ENCODE measurements around the gene MYO7A.

The MYO7A gene

GRCh38 chr11:77163271-77163670 lies 35.2 kb downstream of the MYO7A start:
- no peak overlapping the region for H3K4me2 ChIP-seq (ENCODE audit: low read depth, low read length)
- H3K9me3 ChIP-seq (replicated peaks; ENCODE audit: insufficient read depth, low read length) = no peaks in the 10 kb centered on the region
- no peaks in the 10 kb centered on the region for H3K4me1 ChIP-seq (ENCODE audit: low read length)
- H3K27ac ChIP-seq (ENCODE audit: low read length) = no peak overlapping the region
- TF ChIP-seq CTCF (IDR thresholded peaks at IDR 0.05; ENCODE audit: low read length) (no peak), EZH2phosphoT487 (IDR thresholded peaks at IDR 0.05; ENCODE audit: low read length) (no peak), EZH2 (optimal IDR thresholded peaks at IDR 0.05; ENCODE audit: low read depth, low read length) (no peak)
- DNase-seq = no peak
- H3K27me3 ChIP-seq (replicated peaks; ENCODE audit: insufficient read depth, low read length) = no peaks in the 10 kb centered on the region
- H3K79me2 ChIP-seq (ENCODE audit: low read length) = no peaks in the 10 kb centered on the region
- no peaks in the 10 kb centered on the region for H4K20me1 ChIP-seq (ENCODE audit: insufficient read depth, low read length)
- H3K36me3 ChIP-seq (replicated peaks; ENCODE audit: insufficient read depth, low read length) = no peaks in the 10 kb centered on the region
- no peaks in the 10 kb centered on the region for H3F3A ChIP-seq (ENCODE audit: insufficient read depth, low read length)
- no peak overlapping the region for H2AFZ ChIP-seq (ENCODE audit: low read length)
- H3K9me2 ChIP-seq (replicated peaks; ENCODE audit: insufficient read depth, low read length) = no peaks in the 10 kb centered on the region
- no peak overlapping the region for H3K9ac ChIP-seq (ENCODE audit: low read length)
- H3K4me3 ChIP-seq (ENCODE audit: low read length) = no peak overlapping the region

GRCh38 chr11:77165066-77165465 lies 37.0 kb downstream of the MYO7A start:
- H3K79me2 ChIP-seq (ENCODE audit: low read length) = no peaks in the 10 kb centered on the region
- no peaks in the 10 kb centered on the region for H4K20me1 ChIP-seq (ENCODE audit: insufficient read depth, low read length)
- no peak overlapping the region for H3K4me3 ChIP-seq (ENCODE audit: low read length)
- H3K9ac ChIP-seq (ENCODE audit: low read length) = no peak overlapping the region
- no peak overlapping the region for H3K27ac ChIP-seq (ENCODE audit: low read length)
- no peaks in the 10 kb centered on the region for H3K9me2 ChIP-seq (replicated peaks; ENCODE audit: insufficient read depth, low read length)
- H3F3A ChIP-seq (ENCODE audit: insufficient read depth, low read length) = no peaks in the 10 kb centered on the region
- H3K36me3 ChIP-seq (replicated peaks; ENCODE audit: insufficient read depth, low read length) = no peaks in the 10 kb centered on the region
- H3K4me2 ChIP-seq (ENCODE audit: low read depth, low read length) = no peak overlapping the region
- no peaks in the 10 kb centered on the region for H3K4me1 ChIP-seq (ENCODE audit: low read length)
- TF ChIP-seq EZH2 (optimal IDR thresholded peaks at IDR 0.05; ENCODE audit: low read depth, low read length) (no peak), EZH2phosphoT487 (IDR thresholded peaks at IDR 0.05; ENCODE audit: low read length) (no peak), CTCF (IDR thresholded peaks at IDR 0.05; ENCODE audit: low read length) (no peak)
- no peak overlapping the region for H2AFZ ChIP-seq (ENCODE audit: low read length)
- no peak for DNase-seq
- no peaks in the 10 kb centered on the region for H3K9me3 ChIP-seq (replicated peaks; ENCODE audit: insufficient read depth, low read length)
- H3K27me3 ChIP-seq (replicated peaks; ENCODE audit: insufficient read depth, low read length) = no peaks in the 10 kb centered on the region

DNA sequence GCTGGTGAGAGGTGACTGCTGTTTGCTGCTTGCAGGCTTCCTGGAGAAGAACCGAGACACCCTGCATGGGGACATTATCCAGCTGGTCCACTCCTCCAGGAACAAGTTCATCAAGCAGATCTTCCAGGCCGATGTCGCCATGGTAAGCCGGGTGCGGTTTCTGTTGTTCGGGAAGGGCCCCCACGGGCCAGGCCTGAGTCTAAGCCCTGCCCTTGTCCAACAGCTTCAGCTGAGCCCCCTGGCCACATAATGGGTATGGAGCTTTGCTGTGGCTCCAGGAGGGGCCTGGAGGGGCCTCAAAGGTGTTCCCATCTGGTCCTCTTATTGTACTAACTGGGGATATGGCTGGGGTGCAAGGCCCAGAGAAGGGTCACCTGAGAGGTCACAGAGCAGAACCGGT lies 38.0 kb downstream of the MYO7A start:
- H3K79me2 ChIP-seq (ENCODE audit: low read length) = no peaks in the 10 kb centered on the region
- no peak overlapping the region for H3K27ac ChIP-seq (ENCODE audit: low read length)
- no peaks in the 10 kb centered on the region for H3K4me1 ChIP-seq (ENCODE audit: low read length)
- no peaks in the 10 kb centered on the region for H3K9me3 ChIP-seq (replicated peaks; ENCODE audit: insufficient read depth, low read length)
- H3K27me3 ChIP-seq (replicated peaks; ENCODE audit: insufficient read depth, low read length) = no peaks in the 10 kb centered on the region
- no peak for TF ChIP-seq EZH2 (optimal IDR thresholded peaks at IDR 0.05; ENCODE audit: low read depth, low read length)
- TF ChIP-seq EZH2phosphoT487 (IDR thresholded peaks at IDR 0.05; ENCODE audit: low read length) = no peak
- TF ChIP-seq CTCF (IDR thresholded peaks at IDR 0.05; ENCODE audit: low read length) = no peak
- no peaks in the 10 kb centered on the region for H3K9me2 ChIP-seq (replicated peaks; ENCODE audit: insufficient read depth, low read length)
- H3K9ac ChIP-seq (ENCODE audit: low read length) = no peak overlapping the region
- H3K36me3 ChIP-seq (replicated peaks; ENCODE audit: insufficient read depth, low read length) = no peaks in the 10 kb centered on the region
- H4K20me1 ChIP-seq (ENCODE audit: insufficient read depth, low read length) = no peaks in the 10 kb centered on the region
- H2AFZ ChIP-seq (ENCODE audit: low read length) = no peak overlapping the region
- no peaks in the 10 kb centered on the region for H3F3A ChIP-seq (ENCODE audit: insufficient read depth, low read length)
- no peak overlapping the region for H3K4me3 ChIP-seq (ENCODE audit: low read length)
- no peak for DNase-seq
- no peak overlapping the region for H3K4me2 ChIP-seq (ENCODE audit: low read depth, low read length)

All from MM.1S (cell line).